ENCODE results near the gene OTUD5.

DNA sequence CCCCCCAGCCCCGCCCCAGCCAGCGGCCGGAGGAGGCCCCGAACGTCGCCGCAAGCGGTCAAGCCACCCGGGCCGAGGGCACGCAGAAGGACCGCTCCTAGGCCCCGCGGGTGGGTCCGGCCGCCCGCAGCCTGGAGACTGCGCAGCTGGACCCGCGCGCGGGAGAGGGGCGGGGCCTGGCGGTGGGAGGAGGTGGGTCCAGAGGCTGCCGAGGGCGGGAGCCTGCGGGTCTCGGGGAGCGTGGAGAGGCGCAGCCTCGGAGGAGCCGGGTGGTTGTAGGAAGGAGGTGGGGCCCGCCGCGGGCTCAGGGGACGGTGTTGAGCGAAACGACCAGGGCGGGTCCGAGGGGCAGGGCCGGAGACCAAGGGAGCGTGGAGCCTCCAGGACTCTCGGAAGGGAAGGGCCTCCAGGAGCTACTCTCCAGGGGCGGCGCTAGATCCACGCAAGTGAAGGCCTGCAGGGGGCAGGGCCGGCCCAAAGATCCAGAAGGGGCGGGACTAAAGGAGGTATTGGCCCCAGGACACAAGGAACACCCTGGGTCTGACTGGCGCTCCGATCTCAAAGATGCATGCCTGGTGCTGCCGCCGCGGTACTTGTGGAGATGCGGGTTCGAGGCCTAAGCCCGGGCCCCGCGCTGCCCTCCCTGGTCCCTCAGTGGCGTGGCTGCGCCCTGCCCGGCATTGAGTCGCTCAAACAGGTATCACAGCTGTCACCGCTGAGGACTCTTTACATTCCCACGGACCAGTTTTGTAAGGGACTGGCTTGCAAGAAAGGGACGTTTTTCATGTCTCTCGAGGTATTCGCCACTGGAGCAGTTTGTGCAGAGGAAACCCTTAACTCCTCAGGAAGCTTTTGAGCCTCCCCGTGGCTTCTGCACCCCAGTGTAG is 65.8 kb downstream of the OTUD5 start:
- no peak for TF ChIP-seq NR2C2 (CRISPR knock-in tag; IDR thresholded peaks at IDR 0.05)
- TF ChIP-seq, protein P1, sequence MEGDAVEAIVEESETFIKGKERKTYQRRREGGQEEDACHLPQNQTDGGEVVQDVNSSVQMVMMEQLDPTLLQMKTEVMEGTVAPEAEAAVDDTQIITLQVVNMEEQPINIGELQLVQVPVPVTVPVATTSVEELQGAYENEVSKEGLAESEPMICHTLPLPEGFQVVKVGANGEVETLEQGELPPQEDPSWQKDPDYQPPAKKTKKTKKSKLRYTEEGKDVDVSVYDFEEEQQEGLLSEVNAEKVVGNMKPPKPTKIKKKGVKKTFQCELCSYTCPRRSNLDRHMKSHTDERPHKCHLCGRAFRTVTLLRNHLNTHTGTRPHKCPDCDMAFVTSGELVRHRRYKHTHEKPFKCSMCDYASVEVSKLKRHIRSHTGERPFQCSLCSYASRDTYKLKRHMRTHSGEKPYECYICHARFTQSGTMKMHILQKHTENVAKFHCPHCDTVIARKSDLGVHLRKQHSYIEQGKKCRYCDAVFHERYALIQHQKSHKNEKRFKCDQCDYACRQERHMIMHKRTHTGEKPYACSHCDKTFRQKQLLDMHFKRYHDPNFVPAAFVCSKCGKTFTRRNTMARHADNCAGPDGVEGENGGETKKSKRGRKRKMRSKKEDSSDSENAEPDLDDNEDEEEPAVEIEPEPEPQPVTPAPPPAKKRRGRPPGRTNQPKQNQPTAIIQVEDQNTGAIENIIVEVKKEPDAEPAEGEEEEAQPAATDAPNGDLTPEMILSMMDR (IDR thresholded peaks at IDR 0.05): no peak
- no peak for TF ChIP-seq ZNF317 (CRISPR knock-in tag; IDR thresholded peaks at IDR 0.05; ENCODE audit: borderline replicate concordance, low read depth)
